ENCODE data around the gene GRAMD2B.

The GRAMD2B gene

DNA sequence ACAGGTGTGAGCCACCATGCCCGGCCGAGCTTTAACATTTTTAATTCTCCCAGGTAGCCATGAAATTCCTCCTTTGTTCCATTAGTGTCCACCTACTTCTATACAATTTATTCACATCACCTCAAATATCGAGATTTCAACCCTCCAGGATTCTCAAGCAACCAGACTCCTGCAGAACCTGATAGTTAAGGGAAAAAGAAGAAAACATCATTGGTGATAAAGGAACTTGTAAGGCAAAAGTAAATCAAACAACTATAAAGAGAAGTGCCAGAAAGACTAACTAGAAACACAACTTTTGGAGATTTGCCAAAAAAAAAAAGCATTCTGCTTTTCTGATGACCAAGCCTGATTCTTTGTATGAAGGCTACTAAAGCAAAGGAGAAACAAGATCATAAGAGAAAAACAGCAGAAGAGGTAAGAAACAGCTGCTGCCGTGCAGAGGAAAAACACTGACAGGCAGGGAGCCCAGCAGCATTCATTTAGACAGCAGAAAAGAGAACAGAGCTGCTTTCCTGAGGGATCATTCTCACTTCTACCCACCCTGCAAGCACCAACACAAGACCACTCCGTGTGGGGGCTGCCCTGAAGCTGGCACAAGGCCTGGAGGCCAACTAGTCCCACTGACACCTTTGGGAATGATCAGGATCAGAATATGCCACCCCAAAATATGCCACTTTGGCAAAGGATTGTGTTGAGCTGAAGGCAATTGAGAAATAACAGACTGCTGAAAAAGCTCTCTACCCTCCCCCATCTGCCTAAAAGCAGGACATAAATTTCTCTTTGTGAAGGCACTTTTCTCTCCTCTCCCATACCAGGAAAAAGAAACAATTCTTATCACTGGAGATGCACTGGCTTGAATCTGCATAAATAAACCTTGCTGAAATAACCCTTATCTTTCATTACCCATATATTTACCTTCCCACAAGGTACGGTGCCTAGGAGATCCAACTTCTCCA lies 96.7 kb downstream of the GRAMD2B start:
- H3K27ac ChIP-seq: peak overlapping the region; percentile 96
- TF ChIP-seq, protein P1, sequence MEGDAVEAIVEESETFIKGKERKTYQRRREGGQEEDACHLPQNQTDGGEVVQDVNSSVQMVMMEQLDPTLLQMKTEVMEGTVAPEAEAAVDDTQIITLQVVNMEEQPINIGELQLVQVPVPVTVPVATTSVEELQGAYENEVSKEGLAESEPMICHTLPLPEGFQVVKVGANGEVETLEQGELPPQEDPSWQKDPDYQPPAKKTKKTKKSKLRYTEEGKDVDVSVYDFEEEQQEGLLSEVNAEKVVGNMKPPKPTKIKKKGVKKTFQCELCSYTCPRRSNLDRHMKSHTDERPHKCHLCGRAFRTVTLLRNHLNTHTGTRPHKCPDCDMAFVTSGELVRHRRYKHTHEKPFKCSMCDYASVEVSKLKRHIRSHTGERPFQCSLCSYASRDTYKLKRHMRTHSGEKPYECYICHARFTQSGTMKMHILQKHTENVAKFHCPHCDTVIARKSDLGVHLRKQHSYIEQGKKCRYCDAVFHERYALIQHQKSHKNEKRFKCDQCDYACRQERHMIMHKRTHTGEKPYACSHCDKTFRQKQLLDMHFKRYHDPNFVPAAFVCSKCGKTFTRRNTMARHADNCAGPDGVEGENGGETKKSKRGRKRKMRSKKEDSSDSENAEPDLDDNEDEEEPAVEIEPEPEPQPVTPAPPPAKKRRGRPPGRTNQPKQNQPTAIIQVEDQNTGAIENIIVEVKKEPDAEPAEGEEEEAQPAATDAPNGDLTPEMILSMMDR (conservative IDR thresholded peaks at IDR 0.05): no peak

GRCh38 chr5:126520593-126520953 lies 97.4 kb downstream of the GRAMD2B start:
- TF ChIP-seq, protein P1 (conservative IDR thresholded peaks at IDR 0.05): no peak
- peak overlapping the region; percentile 96 for H3K27ac ChIP-seq

- TF ChIP-seq, protein P1 (conservative IDR thresholded peaks at IDR 0.05): no peak
- H3K27ac ChIP-seq: peak overlapping the region; percentile 96
Observed at GRCh38 chr5:126521130-126521529, 97.9 kb downstream of the GRAMD2B start.

DNA sequence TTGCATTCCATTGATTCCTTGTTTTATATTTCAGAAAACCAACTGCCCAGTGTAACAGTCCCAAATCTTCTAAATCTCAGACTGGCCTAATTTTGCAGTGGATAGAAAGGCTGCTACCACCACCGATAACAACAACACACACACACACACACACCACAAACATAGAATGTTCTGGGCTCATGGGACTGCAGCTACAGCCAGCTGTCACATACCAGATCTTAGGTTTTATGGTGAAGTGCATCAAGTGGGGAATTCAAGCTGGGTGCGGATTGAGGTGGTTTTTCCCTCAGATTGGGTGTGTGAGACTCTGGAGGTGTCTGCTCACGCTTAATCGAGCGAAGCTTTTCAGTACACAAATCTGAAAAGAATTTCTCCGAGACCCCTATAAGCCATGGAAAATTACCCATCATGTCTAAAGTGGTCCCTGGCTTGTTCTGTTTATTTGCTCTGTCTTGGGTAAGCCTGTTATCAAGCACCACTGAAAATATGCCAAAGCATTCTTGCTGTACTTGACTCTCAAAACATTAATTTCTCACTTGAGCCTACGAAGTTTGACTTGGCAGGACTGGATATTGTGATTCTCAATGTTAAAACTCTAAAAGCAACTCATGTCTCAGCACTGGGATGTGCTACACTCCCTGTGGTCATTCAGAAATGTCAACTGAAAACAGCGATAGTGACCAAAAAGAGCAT lies 100.8 kb downstream of the GRAMD2B start:
- H3K27ac ChIP-seq: peak overlapping the region; percentile 18; the same call in 1 of the 2 replicates
- TF ChIP-seq, protein P1 (conservative IDR thresholded peaks at IDR 0.05): no peak

- no peak overlapping the region for H3K27ac ChIP-seq
- TF ChIP-seq, protein P1 (conservative IDR thresholded peaks at IDR 0.05): no peak
Observed at GRCh38 chr5:126525630-126526245, 102.5 kb downstream of the GRAMD2B start.

GRCh38 chr5:126526493-126526892 lies 103.3 kb downstream of the GRAMD2B start:
- TF ChIP-seq, protein P1 (conservative IDR thresholded peaks at IDR 0.05): no peak

DNA sequence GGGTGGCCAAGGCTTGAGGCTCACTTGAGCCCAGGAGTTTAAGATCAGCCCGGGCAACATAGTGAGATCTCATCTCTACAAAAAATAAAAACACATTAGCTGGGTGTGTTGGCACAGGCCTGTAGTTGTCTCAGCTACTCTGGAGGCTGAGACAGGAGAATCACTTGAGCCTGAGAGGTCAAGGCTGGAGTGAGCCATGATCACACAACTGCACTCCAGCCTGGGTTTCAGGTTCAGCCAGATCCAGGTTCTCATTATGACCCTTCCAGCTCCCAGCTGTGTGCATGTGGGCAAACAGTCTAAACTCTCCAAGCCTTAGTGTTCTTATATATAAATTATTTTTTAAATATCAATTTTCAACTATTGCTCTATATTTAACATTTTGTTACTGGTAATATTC lies 103.9 kb downstream of the GRAMD2B start:
- no peak overlapping the region for H3K27ac ChIP-seq
- TF ChIP-seq, protein P1 (conservative IDR thresholded peaks at IDR 0.05): no peak

More at GRCh38 chr5:126526493-126526892, 103.3 kb downstream of the GRAMD2B start:
- no peak overlapping the region for H3K27ac ChIP-seq

Data from VCaP (cell line).